Uterus (tissue), 2 donors: ENCODE data around the gene CDC42BPG.

Source experiments
- CTCF ChIP-seq, 4 experiments: fragments of 200-600 bp in 2 of 4; fragments of 450-650 bp in 2 of 4; sonication (generic) in 2 of 4; IDR thresholded peaks; one replicate each; pipeline ENCODE4 v1.5.1; 2016 to 2019; ENCODE audit warnings: antibody characterized with exemption in 4 of 4, mild to moderate bottlenecking in 2 of 4, moderate library complexity in 1 of 4
- POLR2A ChIP-seq, 2 donors: fragments of 450-650 bp; IDR thresholded peaks; one replicate each; pipeline ENCODE4 v1.6.1; 2016; ENCODE audit warnings: antibody characterized with exemption in 2 of 2, mild to moderate bottlenecking in 1 of 2, moderate library complexity in 1 of 2

DNA sequence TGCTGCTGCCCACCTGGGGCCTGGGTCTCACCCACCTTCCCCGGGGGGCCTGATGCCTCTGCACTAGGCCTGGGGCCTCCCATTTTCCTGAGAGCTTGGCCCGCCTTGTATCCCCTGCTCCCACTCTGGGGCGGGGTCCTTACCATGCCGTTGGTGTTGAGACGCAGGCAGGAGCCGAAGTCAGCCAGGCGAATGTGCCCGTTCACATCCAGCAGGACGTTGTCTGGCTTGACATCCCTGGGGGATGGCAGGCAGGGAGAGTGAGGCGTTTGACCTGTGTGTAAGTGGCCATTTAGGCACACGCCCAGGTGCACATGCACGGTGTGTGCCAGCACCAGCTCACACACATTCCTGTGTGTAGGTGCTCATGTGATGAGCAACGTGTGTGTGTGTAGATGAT, 5.1 kb downstream of the CDC42BPG start:
- TF ChIP-seq CTCF (IDR thresholded peaks at IDR 0.05) (no peak), POLR2A (IDR thresholded peaks at IDR 0.05) (no peak)
